Endothelial cell of umbilical vein (primary cell): ENCODE results near the gene OR2A14. TPM values are rescaled to one million over a fixed set of nuclear protein-coding genes. Genes with fewer than 3 reads are reported as not detected.

Experiments used
- BruUV-seq: library from RNA; stranded (reverse); fragments of 400-500 nt; replicated peaks from 2 replicates; lab custom pipeline; 2021; lab: Mats Ljungman, UMichigan
- CTCF ChIA-PET: fragments of 300-600, 350-600 bp; sonication (Branson Sonifier 250); formaldehyde crosslinking; loops from one replicate; lab custom pipeline; 2021; ENCODE audit warnings: antibody characterized with exemption, inconsistent platforms; lab: Charles Lee
- POLR2A ChIA-PET: fragments of 300-600, 350-600 bp; sonication (Branson Sonifier 250); formaldehyde crosslinking; loops from one replicate; lab custom pipeline; 2021; ENCODE audit warnings: antibody characterized with exemption, inconsistent platforms; lab: Charles Lee
- DNase-seq: peaks from one replicate; pipeline ENCODE4 v3.0.0-alpha.2; 2011; ENCODE audit warnings: low read depth, low spot score
- FAIRE-seq: peaks from 2 replicates; lab custom pipeline; 2011; peaks lifted over from hg19 to GRCh38; lab: Jason Lieb, UNC
- H2AFZ ChIP-seq: 2 replicates; pipeline ENCODE4 v1.6.0; 2012; ENCODE audit warnings: low read depth, low read length, control low read depth, inconsistent platforms
- H3K27ac ChIP-seq: 2 replicates; pipeline ENCODE4 v1.5.1; 2011; ENCODE audit warnings: low read depth, mild to moderate bottlenecking, control low read depth, low read length, moderate library complexity; ENCODE audit not compliant: insufficient read depth
- H3K27me3 ChIP-seq, 2 experiments: 2 replicates each; pipeline versions ENCODE4 v1.6.0 to v1.6.1; 2011; ENCODE audit warnings: low read length in 2 of 2, mixed read lengths in 1 of 2; ENCODE audit not compliant: control insufficient read depth in 2 of 2, insufficient read depth in 2 of 2
- H3K36me3 ChIP-seq, 2 experiments: 2 replicates in 1 of 2; 3 replicates in 1 of 2; pipeline ENCODE4 v1.5.1; 2011; ENCODE audit warnings: low read length in 2 of 2, mild to moderate bottlenecking in 1 of 2, moderate library complexity in 1 of 2; ENCODE audit not compliant: control insufficient read depth in 2 of 2, insufficient read depth in 2 of 2; ENCODE audit errors: extremely low read depth in 1 of 2
- H3K4me1 ChIP-seq: 3 replicates; pipeline ENCODE4 v1.5.1; 2011; ENCODE audit warnings: mild to moderate bottlenecking, low read length; ENCODE audit not compliant: control insufficient read depth, insufficient read depth; ENCODE audit errors: extremely low read depth
- H3K4me2 ChIP-seq: 2 replicates; pipeline ENCODE4 v1.6.1; 2011; ENCODE audit warnings: low read length, control low read depth, mixed read lengths; ENCODE audit not compliant: insufficient read depth
- H3K4me3 ChIP-seq, 3 experiments: fragments of 200-600 bp in 1 of 3; sonication (generic), shearing (Covaris generic) in 1 of 3; replicated peaks in 1 of 3; 2 replicates each; pipeline ENCODE4 v1.5.1; 2011 to 2016; ENCODE audit warnings: control low read depth in 3 of 3, low read length in 3 of 3, mild to moderate bottlenecking in 2 of 3, inconsistent platforms in 1 of 3, low read depth in 1 of 3, moderate library complexity in 1 of 3; ENCODE audit not compliant: insufficient read depth in 1 of 3
- H3K79me2 ChIP-seq: 2 replicates; pipeline ENCODE4 v1.6.0; 2012; ENCODE audit warnings: low read length, inconsistent platforms; ENCODE audit not compliant: control insufficient read depth, insufficient read depth
- H3K9ac ChIP-seq: replicated peaks from 2 replicates; pipeline ENCODE3; 2011; ENCODE audit warnings: low read length, control low read depth; ENCODE audit not compliant: insufficient read depth; ENCODE audit errors: extremely low read depth
- H3K9me1 ChIP-seq: replicated peaks from 3 replicates; pipeline ENCODE4 v1.6.0; 2011; ENCODE audit warnings: mild to moderate bottlenecking, low read length; ENCODE audit not compliant: control insufficient read depth, insufficient read depth; ENCODE audit errors: extremely low read depth
- H3K9me3 ChIP-seq: replicated peaks from 2 replicates; pipeline ENCODE4 v1.5.1; 2012; ENCODE audit warnings: low read length, inconsistent platforms; ENCODE audit not compliant: control insufficient read depth, insufficient read depth
- H4K20me1 ChIP-seq: replicated peaks from 2 replicates; pipeline ENCODE3; 2011; ENCODE audit warnings: mild to moderate bottlenecking, low read length; ENCODE audit not compliant: control insufficient read depth, insufficient read depth; ENCODE audit errors: extremely low read depth
- EZH2 ChIP-seq: IDR thresholded peaks from 2 replicates; pipeline ENCODE4 v1.6.1; 2012; ENCODE audit warnings: borderline replicate concordance, low read depth, mild to moderate bottlenecking, moderate library complexity, low read length, inconsistent platforms; ENCODE audit not compliant: severe bottlenecking
- FOS ChIP-seq: IDR thresholded peaks from 2 replicates; pipeline ENCODE4 v1.6.1; 2011; ENCODE audit warnings: mild to moderate bottlenecking, low read length, moderate library complexity, borderline replicate concordance; ENCODE audit not compliant: insufficient read depth
- GATA2 ChIP-seq: IDR thresholded peaks from 2 replicates; pipeline ENCODE4 v1.7.0; 2011; ENCODE audit warnings: low read depth, mild to moderate bottlenecking, moderate library complexity, mixed read lengths, low read length; ENCODE audit not compliant: insufficient read length, insufficient read depth
- JUN ChIP-seq: IDR thresholded peaks from 2 replicates; pipeline ENCODE4 v1.6.1; 2011; ENCODE audit warnings: borderline replicate concordance, low read depth; ENCODE audit not compliant: insufficient read length, insufficient read depth
- MYC ChIP-seq: IDR thresholded peaks from one replicate; pipeline ENCODE4 v1.6.1; 2011; ENCODE audit warnings: mild to moderate bottlenecking, low read depth, low read length
- POLR2A ChIP-seq: IDR thresholded peaks from 2 replicates; pipeline ENCODE4 v1.6.1; 2012; ENCODE audit warnings: low read depth, mild to moderate bottlenecking, control low read depth, low read length
- POLR2AphosphoS5 ChIP-seq: IDR thresholded peaks from 2 replicates; pipeline ENCODE4 v1.6.1; 2012; ENCODE audit warnings: low read depth, mild to moderate bottlenecking, control low read depth, low read length, moderate library complexity; ENCODE audit not compliant: insufficient read depth
- dilution Hi-C: fragments of 300-500 bp; cut with MboI; formaldehyde crosslinking; loops from one replicate; pipeline ENCODE4 v1.15.0; 2019; ENCODE audit warnings: low sequenced_read_pairs; ENCODE audit not compliant: extremely low pct_ligation_motif_present
- intact Hi-C: fragments of 100-400 bp; cut with micrococcal nuclease; formaldehyde crosslinking; loops from one replicate; pipeline ENCODE4 v1.10.0; 2022
- polyA plus RNA-seq, 4 experiments: library from polyadenylated mRNA; depleted of rRNA in 3 of 4; stranded (reverse) in 3 of 4; unstranded in 1 of 4; fragments of >200 nt; gene quantifications; 2 replicates each; pipeline versions ENCODE4 v1.2.1 to v1.2.3, GENCODE V29; 2011 to 2012; ENCODE audit warnings: missing spikeins in 1 of 4
- total RNA-seq: library from RNA; stranded (reverse); gene quantifications from 2 replicates; pipeline ENCODE4 v1.2.3, GENCODE V29; 2021
- TF ChIP-seq, protein P1 (sequence below): IDR thresholded peaks from 2 replicates; pipeline ENCODE4 v1.6.1; 2011; ENCODE audit not compliant: insufficient read depth, insufficient read length
- TF ChIP-seq, protein P2 (sequence below), 2 donors: IDR thresholded peaks; 1 replicate in 1 of 2; 2 replicates in 1 of 2; pipeline ENCODE4 v1.5.1; 2011; ENCODE audit warnings: low read length in 2 of 2, mild to moderate bottlenecking in 2 of 2, moderate library complexity in 2 of 2, control low read depth in 1 of 2, inconsistent platforms in 1 of 2, low read depth in 1 of 2; ENCODE audit not compliant: insufficient read depth in 1 of 2; ENCODE audit errors: extremely low read depth in 1 of 2

OR2A14 gene
- total and polyA plus RNA-seq, 2 donors (not counting 3 experiments of a cell fraction or from before 2014, with no cell fraction given): not detected

DNA sequence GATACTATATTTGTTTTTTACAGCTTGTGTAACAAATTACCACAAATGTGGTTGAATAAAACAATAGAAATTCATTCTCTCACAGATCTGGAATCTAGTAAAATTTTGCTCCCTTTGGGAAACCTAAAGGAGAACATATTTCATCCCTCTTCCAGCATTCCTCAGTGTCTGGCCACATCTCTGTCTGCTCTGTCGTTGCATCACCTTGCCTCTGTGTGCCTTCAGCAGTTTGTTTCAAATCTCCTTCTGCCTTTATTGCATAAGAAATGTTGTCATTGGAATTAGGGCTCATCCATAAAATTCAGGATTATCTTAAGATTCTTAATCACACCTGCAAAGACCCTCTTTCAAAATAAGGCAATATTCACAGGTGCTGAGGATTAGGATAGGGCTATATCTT, 14.5 kb downstream of the OR2A14 start:
- no peak overlapping the region for H3K27ac ChIP-seq
- H3K4me3 ChIP-seq: no peak overlapping the region
- no peaks in the 10 kb centered on the region for H3K36me3 ChIP-seq
- intact Hi-C loops (no loop called here), dilution Hi-C loops (no loop called here)
- H3K9me3 ChIP-seq: no peaks in the 10 kb centered on the region
- TF ChIP-seq MYC: no peak
- TF ChIP-seq POLR2AphosphoS5: no peak
- no peak for TF ChIP-seq FOS
- TF ChIP-seq EZH2: no peak
- TF ChIP-seq, protein P1, sequence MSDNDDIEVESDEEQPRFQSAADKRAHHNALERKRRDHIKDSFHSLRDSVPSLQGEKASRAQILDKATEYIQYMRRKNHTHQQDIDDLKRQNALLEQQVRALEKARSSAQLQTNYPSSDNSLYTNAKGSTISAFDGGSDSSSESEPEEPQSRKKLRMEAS: no peak
- no peak for TF ChIP-seq JUN
- no peak for TF ChIP-seq POLR2A
- TF ChIP-seq GATA2: no peak
- TF ChIP-seq, protein P2, sequence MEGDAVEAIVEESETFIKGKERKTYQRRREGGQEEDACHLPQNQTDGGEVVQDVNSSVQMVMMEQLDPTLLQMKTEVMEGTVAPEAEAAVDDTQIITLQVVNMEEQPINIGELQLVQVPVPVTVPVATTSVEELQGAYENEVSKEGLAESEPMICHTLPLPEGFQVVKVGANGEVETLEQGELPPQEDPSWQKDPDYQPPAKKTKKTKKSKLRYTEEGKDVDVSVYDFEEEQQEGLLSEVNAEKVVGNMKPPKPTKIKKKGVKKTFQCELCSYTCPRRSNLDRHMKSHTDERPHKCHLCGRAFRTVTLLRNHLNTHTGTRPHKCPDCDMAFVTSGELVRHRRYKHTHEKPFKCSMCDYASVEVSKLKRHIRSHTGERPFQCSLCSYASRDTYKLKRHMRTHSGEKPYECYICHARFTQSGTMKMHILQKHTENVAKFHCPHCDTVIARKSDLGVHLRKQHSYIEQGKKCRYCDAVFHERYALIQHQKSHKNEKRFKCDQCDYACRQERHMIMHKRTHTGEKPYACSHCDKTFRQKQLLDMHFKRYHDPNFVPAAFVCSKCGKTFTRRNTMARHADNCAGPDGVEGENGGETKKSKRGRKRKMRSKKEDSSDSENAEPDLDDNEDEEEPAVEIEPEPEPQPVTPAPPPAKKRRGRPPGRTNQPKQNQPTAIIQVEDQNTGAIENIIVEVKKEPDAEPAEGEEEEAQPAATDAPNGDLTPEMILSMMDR (IDR thresholded peaks at IDR 0.05; ENCODE audit: extremely low read depth in 1 of 2, insufficient read depth in 1 of 2, low read depth in 1 of 2, low read length in 2 of 2): no peak
- no peak overlapping the region for H2AFZ ChIP-seq
- no TSS peak for BruUV-seq
- no peaks in the 10 kb centered on the region for H3K4me1 ChIP-seq
- H4K20me1 ChIP-seq: no peaks in the 10 kb centered on the region
- ChIA-PET POLR2A (no interaction called here), CTCF (interaction anchor here (2.9 kb wide), 1 partner anchor 10 kb away, joined by 18 read pairs; no protein-coding TSS in a partner anchor)
- H3K79me2 ChIP-seq: no peaks in the 10 kb centered on the region
- H3K4me2 ChIP-seq: no peak overlapping the region
- H3K9ac ChIP-seq: no peak overlapping the region
- H3K9me1 ChIP-seq: no peaks in the 10 kb centered on the region
- DNase-seq: no peak
- H3K27me3 ChIP-seq: peaks cover 2% of the 10 kb centered on the region in 2 experiments
- FAIRE-seq: no peak
